ENCODE measurements around the gene DRAM1.

The DRAM1 gene

DNA sequence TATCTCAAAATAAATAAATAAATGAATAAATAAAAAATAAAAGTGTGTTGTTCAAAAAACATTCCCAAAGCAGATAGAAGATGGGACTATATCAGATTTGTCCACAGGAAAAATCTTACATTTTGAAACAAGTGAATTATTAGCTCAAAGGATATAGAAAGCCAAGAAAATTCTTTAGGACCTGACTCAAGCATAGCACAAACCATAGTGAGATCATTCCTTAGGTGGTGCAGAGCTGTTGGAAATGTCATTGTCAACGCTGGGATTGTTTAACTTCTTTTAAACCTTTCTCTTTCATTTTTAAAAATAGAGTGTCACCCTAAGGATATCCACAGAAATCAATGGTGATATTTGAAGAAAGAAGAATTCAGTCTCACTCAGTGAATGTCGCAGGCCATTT, 43.5 kb downstream of the DRAM1 start (continued):
- no peak for TF ChIP-seq PATZ1 (tag by site-specific recombination; IDR thresholded peaks at IDR 0.05)
- no peak for TF ChIP-seq ZBTB1 (tag by site-specific recombination; IDR thresholded peaks at IDR 0.05)
- no peak for TF ChIP-seq ZEB2 (tag by site-specific recombination; IDR thresholded peaks at IDR 0.05)
- no peak for TF ChIP-seq ZNF658 (tag by site-specific recombination; IDR thresholded peaks at IDR 0.05)
- TF ChIP-seq ZNF280C (tag by site-specific recombination; IDR thresholded peaks at IDR 0.05) = no peak
- no peak for TF ChIP-seq ZNF677 (tag by site-specific recombination; IDR thresholded peaks at IDR 0.05)
- TF ChIP-seq, protein P1, sequence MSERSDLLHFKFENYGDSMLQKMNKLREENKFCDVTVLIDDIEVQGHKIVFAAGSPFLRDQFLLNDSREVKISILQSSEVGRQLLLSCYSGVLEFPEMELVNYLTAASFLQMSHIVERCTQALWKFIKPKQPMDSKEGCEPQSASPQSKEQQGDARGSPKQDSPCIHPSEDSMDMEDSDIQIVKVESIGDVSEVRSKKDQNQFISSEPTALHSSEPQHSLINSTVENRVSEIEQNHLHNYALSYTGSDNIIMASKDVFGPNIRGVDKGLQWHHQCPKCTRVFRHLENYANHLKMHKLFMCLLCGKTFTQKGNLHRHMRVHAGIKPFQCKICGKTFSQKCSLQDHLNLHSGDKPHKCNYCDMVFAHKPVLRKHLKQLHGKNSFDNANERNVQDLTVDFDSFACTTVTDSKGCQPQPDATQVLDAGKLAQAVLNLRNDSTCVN (tag by site-specific recombination; optimal IDR thresholded peaks at IDR 0.05) = no peak
- TF ChIP-seq RBAK (tag by site-specific recombination; IDR thresholded peaks at IDR 0.05) = no peak
- no peak for TF ChIP-seq KLF16 (tag by site-specific recombination; IDR thresholded peaks at IDR 0.05)
- TF ChIP-seq ZFHX2 (tag by site-specific recombination; conservative IDR thresholded peaks at IDR 0.05) = no peak
- TF ChIP-seq, protein P2, sequence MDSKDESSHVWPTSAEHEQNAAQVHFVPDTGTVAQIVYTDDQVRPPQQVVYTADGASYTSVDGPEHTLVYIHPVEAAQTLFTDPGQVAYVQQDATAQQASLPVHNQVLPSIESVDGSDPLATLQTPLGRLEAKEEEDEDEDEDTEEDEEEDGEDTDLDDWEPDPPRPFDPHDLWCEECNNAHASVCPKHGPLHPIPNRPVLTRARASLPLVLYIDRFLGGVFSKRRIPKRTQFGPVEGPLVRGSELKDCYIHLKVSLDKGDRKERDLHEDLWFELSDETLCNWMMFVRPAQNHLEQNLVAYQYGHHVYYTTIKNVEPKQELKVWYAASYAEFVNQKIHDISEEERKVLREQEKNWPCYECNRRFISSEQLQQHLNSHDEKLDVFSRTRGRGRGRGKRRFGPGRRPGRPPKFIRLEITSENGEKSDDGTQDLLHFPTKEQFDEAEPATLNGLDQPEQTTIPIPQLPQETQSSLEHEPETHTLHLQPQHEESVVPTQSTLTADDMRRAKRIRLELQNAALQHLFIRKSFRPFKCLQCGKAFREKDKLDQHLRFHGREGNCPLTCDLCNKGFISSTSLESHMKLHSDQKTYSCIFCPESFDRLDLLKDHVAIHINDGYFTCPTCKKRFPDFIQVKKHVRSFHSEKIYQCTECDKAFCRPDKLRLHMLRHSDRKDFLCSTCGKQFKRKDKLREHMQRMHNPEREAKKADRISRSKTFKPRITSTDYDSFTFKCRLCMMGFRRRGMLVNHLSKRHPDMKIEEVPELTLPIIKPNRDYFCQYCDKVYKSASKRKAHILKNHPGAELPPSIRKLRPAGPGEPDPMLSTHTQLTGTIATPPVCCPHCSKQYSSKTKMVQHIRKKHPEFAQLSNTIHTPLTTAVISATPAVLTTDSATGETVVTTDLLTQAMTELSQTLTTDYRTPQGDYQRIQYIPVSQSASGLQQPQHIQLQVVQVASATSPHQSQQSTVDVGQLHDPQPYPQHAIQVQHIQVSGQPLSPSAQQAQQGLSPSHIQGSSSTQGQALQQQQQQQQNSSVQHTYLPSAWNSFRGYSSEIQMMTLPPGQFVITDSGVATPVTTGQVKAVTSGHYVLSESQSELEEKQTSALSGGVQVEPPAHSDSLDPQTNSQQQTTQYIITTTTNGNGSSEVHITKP (tag by site-specific recombination; IDR thresholded peaks at IDR 0.05) = no peak

DNA sequence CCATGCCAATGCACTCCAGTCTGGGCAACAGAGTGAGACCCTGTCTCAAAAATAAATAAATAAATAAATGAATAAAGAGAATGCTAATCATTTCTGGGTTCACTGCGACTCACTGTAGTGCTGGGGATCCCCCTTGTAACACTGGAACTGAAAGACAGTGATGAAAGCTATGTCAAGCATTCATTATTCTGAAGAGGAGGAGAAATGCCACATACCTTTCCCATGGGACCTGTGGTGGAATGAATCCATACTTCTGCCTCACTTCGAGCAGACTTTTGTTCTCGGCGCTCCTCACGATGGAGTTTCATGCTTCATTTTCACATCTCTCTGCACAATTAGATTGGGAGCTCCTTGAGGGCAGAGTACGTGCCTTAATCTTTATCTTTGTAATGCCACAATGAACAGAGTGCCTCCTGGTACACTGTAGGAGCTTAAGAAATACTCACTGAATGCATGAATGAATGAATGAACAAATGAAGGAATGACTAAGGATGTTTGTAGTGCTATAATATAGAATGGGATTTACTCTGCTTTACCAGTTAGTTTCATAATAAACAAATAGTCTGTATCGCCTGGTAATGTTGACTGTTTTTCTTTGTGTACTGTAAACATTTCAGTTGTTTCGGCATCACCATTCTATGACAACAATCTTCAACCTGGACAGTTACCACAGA, 45.8 kb downstream of the DRAM1 start:
- CTCF ChIA-PET = no interaction called here
- POLR2A ChIA-PET = no interaction called here
- H3K4me1 ChIP-seq (ENCODE audit: control insufficient read depth, insufficient read depth, low read length) = no peaks in the 10 kb centered on the region

More for the DNA sequence above, 45.8 kb downstream of the DRAM1 start:
- Histone ChIP-seq H3K27ac (ENCODE audit: extremely low read depth, low read depth, low read length) (no peak overlapping the region), H3K4me3 (ENCODE audit: low read depth, low read length) (no peak overlapping the region), H3K9me3 (ENCODE audit: control insufficient read depth, insufficient read depth, low read depth, low read length) (no peaks in the 10 kb centered on the region), H3K36me3 (ENCODE audit: control insufficient read depth in 2 of 2, insufficient read depth in 1 of 2, low read length in 2 of 2) (peaks cover 0 to 5% of the 10 kb centered on the region in 2 experiments; a peak in 1 of 3 replicates)
- TF ChIP-seq ZNF670 (tag by site-specific recombination; IDR thresholded peaks at IDR 0.05; ENCODE audit: low read depth) (no peak), HOXC10 (CRISPR knock-in tag; IDR thresholded peaks at IDR 0.05) (no peak), ZNF830 (tag by site-specific recombination; IDR thresholded peaks at IDR 0.05; ENCODE audit: low read depth) (no peak), ZNF311 (tag by site-specific recombination; IDR thresholded peaks at IDR 0.05; ENCODE audit: borderline replicate concordance) (no peak), PRDM4 (tag by site-specific recombination; IDR thresholded peaks at IDR 0.05) (no peak), ZNF768 (tag by site-specific recombination; IDR thresholded peaks at IDR 0.05) (no peak), TCF7L2 (IDR thresholded peaks at IDR 0.05; ENCODE audit: borderline replicate concordance, low read depth, low read length) (no peak)
- TF ChIP-seq, protein P3, sequence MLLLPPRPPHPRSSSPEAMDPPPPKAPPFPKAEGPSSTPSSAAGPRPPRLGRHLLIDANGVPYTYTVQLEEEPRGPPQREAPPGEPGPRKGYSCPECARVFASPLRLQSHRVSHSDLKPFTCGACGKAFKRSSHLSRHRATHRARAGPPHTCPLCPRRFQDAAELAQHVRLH (tag by site-specific recombination; IDR thresholded peaks at IDR 0.05) = no peak
- TF ChIP-seq, protein P4, sequence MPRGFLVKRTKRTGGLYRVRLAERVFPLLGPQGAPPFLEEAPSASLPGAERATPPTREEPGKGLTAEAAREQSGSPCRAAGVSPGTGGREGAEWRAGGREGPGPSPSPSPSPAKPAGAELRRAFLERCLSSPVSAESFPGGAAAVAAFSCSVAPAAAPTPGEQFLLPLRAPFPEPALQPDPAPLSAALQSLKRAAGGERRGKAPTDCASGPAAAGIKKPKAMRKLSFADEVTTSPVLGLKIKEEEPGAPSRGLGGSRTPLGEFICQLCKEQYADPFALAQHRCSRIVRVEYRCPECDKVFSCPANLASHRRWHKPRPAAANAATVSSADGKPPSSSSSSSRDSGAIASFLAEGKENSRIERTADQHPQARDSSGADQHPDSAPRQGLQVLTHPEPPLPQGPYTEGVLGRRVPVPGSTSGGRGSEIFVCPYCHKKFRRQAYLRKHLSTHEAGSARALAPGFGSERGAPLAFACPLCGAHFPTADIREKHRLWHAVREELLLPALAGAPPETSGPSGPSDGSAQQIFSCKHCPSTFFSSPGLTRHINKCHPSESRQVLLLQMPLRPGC (tag by site-specific recombination; IDR thresholded peaks at IDR 0.05) = no peak

All from HEK293 (cell line).